Measurements from ENCODE around the gene MVK.

GRCh38 chr12:109618082-109618481, 44.5 kb downstream of the MVK start:
- no peak for TF ChIP-seq CTCF (conservative IDR thresholded peaks at IDR 0.05)
- TF ChIP-seq EZH2 (IDR thresholded peaks at IDR 0.05; ENCODE audit: low read depth), result no peak

All from PC-9 (cell line).